ENCODE measurements around the gene SFMBT2. TPM values are rescaled to one million over a fixed set of nuclear protein-coding genes. Genes with fewer than 3 reads are reported as not detected.

SFMBT2 gene
- total and polyA plus RNA-seq, 10 donors: 4.4 to 47.7 (median 34.8) TPM

DNA sequence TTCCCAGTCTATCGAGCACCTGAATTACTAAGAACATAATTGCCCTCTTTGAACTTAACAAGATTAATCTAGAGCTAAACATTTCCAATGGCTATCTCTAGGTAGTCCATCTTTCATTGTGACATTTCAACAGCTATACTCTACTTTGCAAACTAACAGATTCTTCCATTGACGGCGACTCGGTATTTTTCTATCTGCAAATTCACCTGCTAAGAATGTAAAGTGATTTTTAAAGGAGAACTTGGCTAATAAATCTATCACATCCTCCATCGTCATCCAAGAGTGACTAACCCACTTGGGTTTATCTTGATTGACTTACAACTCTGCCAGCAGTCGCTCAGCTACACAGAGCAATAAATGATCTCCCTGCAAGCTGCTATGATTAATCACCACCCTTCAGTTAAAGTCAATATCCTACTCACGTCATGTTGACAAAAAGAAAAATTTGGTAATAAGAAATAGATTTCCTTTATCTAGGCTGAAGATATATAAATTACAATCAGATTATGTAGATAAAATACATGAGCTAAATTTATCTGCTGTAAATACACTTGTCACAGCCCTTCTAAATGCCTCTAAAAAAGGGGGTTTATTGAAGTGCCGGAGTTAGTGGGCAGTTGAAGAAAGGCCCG lies 99.5 kb downstream of the SFMBT2 start:
- peaks cover 0 to 21% (median 0%) of the 10 kb centered on the region in 6 donors for H3K36me3 ChIP-seq
- 89 to 91% (median 90%) methylated on average over 9 of the region's 9 CpGs for WGBS, 5 donors
- no peak overlapping the region for H3K4me3 ChIP-seq
- intact Hi-C loops (cut with DNase I; ENCODE audit: low total_unique reads): no loop called here
- DNase-seq: no peak
- peaks cover 0 to 7% (median 0%) of the 10 kb centered on the region in 8 donors for H3K9me3 ChIP-seq
- H3K4me1 ChIP-seq: peaks cover 0 to 53% (median 10%) of the 10 kb centered on the region in 6 donors
- no peak overlapping the region for H3K27ac ChIP-seq
- TF ChIP-seq POLR2A (IDR thresholded peaks at IDR 0.05): no peak
- no peak for TF ChIP-seq POLR2AphosphoS5 (IDR thresholded peaks at IDR 0.05)
- TF ChIP-seq, protein P1, sequence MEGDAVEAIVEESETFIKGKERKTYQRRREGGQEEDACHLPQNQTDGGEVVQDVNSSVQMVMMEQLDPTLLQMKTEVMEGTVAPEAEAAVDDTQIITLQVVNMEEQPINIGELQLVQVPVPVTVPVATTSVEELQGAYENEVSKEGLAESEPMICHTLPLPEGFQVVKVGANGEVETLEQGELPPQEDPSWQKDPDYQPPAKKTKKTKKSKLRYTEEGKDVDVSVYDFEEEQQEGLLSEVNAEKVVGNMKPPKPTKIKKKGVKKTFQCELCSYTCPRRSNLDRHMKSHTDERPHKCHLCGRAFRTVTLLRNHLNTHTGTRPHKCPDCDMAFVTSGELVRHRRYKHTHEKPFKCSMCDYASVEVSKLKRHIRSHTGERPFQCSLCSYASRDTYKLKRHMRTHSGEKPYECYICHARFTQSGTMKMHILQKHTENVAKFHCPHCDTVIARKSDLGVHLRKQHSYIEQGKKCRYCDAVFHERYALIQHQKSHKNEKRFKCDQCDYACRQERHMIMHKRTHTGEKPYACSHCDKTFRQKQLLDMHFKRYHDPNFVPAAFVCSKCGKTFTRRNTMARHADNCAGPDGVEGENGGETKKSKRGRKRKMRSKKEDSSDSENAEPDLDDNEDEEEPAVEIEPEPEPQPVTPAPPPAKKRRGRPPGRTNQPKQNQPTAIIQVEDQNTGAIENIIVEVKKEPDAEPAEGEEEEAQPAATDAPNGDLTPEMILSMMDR (IDR thresholded peaks at IDR 0.05 in 8 of 11, conservative IDR thresholded peaks at IDR 0.05 in 3 of 11): no peak
- H3K27me3 ChIP-seq (replicated peaks in 1 of 7): no peaks in the 10 kb centered on the region

DNA sequence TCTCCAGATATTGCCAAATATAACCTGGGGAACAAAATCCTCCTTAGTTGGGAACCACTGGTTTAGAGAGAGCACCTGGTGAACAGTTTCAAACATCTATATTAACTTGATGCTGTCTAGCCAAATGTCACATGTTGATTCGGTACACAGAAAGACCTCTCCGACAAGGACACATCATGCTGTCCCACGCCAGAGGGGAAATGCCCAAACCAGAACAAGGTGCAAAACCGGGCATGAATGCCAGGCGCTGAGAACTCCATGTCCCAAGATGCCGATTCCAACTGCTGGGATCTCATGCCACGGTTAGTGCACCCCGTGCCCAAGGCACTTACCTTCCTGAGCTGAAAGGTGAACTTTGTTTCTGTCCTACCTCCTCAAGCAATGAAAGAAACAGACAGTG lies 100.8 kb downstream of the SFMBT2 start:
- DNase-seq: no peak
- intact Hi-C loops (cut with DNase I; ENCODE audit: low total_unique reads): no loop called here
- TF ChIP-seq, protein P1 (IDR thresholded peaks at IDR 0.05 in 8 of 11, conservative IDR thresholded peaks at IDR 0.05 in 3 of 11): no peak
- whole genome bisulfite sequencing, 5 donors: 92 to 98% (median 96%) methylated on average over 8 of the region's 8 CpGs
- Histone ChIP-seq H3K4me3 (no peak overlapping the region), H3K4me1 (peaks cover 0 to 51% (median 20%) of the 10 kb centered on the region in 6 donors), H3K9me3 (peaks cover 0 to 7% (median 0%) of the 10 kb centered on the region in 8 donors), H3K27me3 (replicated peaks in 1 of 7) (no peaks in the 10 kb centered on the region), H3K36me3 (peaks cover 0 to 21% (median 0%) of the 10 kb centered on the region in 6 donors), H3K27ac (no peak overlapping the region)

DNA sequence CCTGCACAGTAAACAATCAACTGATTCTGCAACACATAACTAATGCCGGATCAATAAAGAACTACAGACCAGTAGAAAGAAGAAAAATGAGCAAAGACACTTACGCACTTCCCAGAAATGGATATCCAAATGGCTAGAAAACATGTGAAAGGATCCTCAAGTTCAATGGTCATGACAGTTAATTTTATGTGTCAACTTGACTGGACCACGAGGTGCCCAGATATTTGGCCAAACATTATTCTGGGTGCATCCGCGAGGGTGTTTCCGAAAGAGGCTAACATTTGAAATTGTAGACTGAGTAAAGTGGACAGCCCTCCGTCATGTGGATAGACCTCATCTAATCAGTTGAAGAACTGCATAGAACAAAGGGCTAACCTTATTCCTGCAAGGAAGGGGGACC lies 102.0 kb downstream of the SFMBT2 start:
- Histone ChIP-seq H3K27me3 (replicated peaks in 1 of 7) (no peaks in the 10 kb centered on the region), H3K4me3 (no peak overlapping the region), H3K4me1 (peaks cover 0 to 39% (median 19%) of the 10 kb centered on the region in 6 donors), H3K36me3 (peaks cover 0 to 21% (median 0%) of the 10 kb centered on the region in 6 donors), H3K9me3 (peaks cover 0 to 7% (median 0%) of the 10 kb centered on the region in 8 donors), H3K27ac (no peak overlapping the region)
- 95 to 97% (median 96%) methylated on average over 7 of the region's 7 CpGs for WGBS, 5 donors
- intact Hi-C loops (cut with DNase I; ENCODE audit: low total_unique reads): no loop called here
- no peak for DNase-seq
- TF ChIP-seq POLR2AphosphoS5 (IDR thresholded peaks at IDR 0.05) (no peak), POLR2A (IDR thresholded peaks at IDR 0.05) (no peak)
- TF ChIP-seq, protein P1 (IDR thresholded peaks at IDR 0.05 in 8 of 11, conservative IDR thresholded peaks at IDR 0.05 in 3 of 11): no peak

DNA sequence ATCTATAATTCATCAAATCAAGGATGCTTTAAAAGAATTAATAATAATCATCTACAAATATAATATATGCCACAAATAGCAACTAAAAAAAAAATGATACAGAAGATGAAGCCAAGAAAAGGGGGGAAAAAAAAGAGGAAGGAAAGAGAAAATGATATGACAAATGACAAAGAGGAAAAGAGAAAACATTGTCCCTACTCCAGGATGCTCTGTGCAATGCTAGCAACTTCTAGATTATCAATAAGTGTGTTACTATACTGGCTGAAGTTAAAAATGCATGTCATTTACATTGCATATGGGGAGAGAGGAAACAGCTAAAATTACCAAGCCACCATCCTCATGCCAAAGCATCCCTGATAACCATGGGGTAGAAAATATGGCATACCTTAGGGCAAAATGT lies 104.2 kb downstream of the SFMBT2 start:
- Histone ChIP-seq H3K36me3 (peaks cover 0 to 21% (median 0%) of the 10 kb centered on the region in 6 donors), H3K9me3 (peaks cover 0 to 7% (median 0%) of the 10 kb centered on the region in 8 donors), H3K27ac (peak overlapping the region in 1 of 8 donors; percentile 52), H3K4me3 (no peak overlapping the region), H3K4me1 (peaks cover 0 to 45% (median 23%) of the 10 kb centered on the region in 6 donors), H3K27me3 (replicated peaks in 1 of 7) (no peaks in the 10 kb centered on the region)
- intact Hi-C loops (cut with DNase I; ENCODE audit: low total_unique reads): no loop called here
- TF ChIP-seq POLR2AphosphoS5 (IDR thresholded peaks at IDR 0.05) (no peak), POLR2A (IDR thresholded peaks at IDR 0.05) (no peak)
- TF ChIP-seq, protein P1 (IDR thresholded peaks at IDR 0.05 in 8 of 11, conservative IDR thresholded peaks at IDR 0.05 in 3 of 11): no peak
- DNase-seq: no peak

Measured in spleen (tissue), 11 donors.